GM18868 (cell line): Measurements from ENCODE around the gene STK39.
A peak's percentile ranks its signal among the peaks of the same experiment; 100 is the strongest.

Experiments
- ATAC-seq: cut with Tn5 transposase; IDR thresholded peaks from one replicate; pipeline ENCODE4 v1.9.1; 2021; ENCODE audit warnings: mild to moderate bottlenecking, moderate library complexity; ENCODE audit not compliant: unreplicated experiment

STK39 gene

DNA sequence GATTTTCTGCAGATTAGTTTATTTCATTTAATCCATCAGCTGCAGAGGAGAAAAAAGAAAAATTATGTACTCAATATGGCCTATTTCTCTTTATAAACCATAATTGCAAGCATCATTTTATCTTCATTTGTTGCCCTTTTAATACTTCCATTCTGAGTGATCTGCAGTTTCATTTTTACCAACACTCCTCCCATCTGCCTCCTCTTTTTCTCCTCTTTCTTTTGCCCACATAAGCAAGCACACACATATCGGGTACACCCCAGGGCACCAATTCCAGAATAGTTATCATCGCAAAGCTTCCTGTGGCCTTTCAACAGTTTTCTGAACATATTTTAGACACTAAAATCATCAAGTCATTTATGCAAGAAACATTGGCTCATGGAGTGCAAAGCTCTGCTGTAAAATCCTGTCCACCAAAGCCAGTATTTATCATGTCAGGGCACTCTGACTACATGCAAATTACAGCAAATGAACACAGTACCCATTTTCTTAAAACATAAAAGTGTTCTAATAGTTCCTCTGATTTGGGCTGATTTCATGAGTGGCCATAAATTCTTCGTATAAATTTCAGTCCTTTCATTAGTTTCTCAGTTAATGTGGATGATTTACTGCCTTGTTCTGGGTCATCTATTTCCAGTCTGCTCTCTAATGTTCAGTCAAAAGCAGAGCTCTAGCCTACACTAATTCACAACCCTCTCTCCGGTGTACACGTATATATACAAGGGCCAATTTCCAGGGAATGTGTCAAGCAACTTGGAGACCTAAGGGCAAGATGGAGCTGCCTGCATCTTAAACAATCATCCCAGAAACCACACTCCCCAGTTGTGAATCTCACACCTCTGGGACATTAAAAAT, 281.3 kb downstream of the STK39 start:
- ATAC-seq = no peak

DNA sequence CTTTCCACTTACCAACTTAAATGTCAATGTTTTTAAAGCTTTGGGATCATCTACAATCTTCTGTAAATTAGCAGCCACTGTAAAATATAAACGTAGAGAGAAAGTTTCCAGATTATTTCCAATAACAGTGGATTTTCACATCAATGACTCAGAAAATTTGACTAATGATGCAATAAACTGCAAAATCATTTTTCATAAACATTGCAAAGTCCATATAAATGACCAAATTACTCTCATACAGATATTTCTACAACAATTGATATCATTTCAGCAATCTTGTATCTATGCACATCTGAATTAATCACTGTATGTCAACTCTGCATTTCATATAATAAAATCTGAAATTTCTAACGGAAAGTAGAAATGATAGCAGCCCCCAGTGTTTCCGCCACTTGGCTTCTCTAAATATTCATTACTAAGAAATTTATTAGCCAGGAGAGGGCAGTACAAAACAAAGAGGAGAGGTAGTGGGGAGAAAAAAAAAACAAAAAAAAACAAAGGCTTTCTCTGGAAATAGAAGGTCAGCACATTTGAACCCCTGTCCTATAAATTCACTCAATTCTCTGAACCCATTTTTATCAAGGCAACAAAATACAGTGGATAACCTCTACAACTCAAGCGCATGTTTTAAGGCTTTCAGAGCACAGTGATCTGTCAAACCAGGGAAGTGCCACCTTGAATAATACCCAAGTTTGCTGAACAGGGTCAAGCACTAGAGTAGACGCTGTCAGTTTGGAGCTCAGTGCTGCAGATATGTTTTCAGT, 282.6 kb downstream of the STK39 start:
- ATAC-seq = peak; percentile 32

DNA sequence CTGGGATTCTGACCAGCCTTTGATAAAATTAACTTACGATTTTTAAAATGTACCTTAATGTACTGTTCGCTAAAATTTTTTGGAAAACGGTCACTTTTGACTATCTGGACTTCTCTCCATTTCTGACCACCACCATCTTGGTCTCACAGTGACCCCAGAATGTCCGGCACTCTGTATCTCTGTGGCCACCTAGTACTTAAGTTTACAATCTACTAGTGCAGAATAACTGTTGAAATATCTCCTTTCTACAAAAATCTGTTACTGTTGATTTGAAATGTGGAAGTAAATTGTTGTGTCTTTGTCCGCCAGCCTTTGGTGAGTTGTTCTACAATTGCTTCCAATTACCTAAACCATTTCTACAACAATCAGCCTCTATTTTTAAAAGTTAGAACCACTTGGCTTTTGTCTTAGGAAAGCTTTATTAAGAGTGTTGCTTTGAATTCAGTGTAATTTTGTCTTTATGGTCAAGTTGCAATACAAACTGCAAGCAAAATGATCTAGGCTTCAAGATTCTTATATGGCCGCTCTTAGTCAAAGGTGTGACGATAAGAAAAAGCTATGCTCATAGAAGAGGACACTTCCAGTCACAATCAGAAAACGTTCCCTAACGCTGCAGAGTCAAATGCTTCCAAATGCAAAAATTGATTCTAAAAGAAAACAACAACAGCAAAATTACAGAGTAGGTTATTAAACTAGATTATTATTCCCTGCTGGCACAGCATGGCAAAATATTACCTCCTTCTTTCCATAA, 283.3 kb downstream of the STK39 start:
- ATAC-seq = no peak

DNA sequence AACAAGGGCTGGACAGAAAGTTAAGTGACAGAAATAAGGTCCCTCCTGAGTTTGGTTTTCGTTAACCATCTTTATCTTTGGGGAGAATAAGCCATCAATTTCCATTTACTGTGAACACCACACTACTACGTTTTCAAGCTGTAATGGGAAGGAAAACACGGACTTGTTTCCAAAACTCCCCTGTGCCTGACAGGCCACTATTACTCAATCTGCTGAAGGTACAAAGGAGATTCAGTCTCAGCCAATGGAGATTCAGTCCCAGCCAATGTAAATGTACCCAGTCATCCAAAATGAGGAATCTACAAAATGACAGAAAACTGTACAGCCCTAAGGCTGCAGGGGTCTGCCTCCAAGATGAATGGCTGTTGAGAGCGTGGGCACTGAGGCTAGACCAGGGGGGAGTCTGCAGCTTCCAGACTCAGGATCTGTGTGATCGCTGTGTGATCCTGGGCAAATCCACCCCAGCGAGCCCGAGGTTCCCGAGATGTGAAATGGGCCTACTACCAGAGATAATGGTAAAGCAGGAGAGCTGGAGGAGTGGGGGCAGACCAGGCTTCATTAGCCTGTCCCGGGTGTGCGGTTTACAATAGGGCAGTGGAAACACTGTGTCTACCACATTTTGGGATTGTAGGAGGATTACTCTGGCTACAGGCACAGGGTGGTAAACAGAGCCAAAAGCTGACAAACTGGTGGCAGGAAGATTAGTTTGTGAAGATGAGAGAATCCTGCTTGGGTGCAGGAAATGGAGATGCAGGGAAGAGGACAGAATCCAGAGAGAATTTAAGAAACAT, 284.8 kb downstream of the STK39 start:
- no peak for ATAC-seq

DNA sequence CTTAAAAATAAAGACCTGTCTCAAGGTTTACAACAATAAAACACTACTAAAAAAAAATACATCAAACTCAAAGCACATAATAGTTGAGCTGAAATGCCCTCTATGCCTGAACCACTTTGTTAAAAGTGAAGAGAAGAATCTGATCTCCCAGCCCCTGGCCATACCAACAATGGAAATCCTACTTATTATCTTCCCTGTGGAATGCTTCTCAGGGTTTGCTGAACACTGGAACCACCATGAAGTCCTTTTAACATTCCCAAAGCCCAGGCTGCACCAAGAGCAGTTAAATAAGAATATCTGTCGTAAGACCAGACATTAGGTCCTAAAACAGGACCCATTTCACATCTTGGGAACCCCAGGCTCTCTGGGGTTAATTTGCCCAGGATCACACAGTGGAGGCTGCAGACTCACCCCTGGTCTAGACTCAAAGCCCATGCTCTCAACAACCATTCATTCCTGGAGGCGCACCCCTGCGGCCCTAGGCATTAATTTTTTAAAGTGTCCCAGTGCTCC, 285.8 kb downstream of the STK39 start:
- no peak for ATAC-seq

DNA sequence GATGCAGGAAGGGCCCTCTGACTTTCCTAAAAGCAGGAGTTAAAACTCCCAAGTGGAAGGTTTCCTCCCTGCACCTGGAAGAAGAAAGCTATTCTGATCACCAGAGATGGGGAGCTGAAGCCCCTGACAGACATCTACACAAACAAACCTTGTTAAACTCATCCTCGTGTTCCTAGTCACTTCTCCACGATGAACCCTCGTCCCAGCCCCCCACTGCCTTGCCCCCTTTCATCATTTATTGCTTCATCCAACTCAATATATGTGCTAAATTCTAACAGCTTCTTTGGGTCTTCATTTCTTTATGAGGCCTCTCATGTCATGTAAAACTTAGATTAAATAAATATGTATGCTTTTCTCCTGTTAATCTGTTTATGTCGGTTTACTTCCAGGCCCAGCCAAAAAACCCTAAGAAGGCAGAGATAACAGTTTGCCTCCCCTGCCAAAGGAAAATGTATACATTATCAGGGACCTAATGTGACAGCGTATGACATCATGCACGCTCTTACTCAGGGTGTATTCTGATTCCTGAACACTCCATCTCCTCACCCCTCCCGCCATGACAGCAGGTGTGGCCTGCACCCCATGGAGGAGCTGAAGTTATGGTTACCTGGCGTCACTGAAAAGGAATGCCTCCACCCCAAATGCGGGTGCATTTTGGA, 287.2 kb downstream of the STK39 start:
- ATAC-seq = no peak

DNA sequence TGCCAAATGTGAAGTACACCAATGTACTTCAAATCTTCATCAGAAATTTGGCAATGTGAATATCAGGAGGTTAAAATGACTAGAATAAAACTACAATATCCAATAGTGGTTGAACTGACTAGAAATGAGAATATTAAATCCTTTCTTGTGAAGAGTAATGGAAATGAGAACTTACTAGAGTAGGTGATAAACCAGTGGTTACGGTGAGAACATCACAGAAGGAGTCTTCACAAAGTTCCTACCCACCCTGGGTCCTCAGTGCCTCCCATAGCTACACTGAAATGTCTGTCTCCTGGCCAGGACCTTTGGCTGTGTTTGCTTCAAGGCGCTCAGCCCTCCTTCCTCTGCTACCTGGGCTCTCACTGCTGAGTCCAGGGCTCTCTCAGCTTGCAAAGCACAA, 289.7 kb downstream of the STK39 start:
- no peak for ATAC-seq

DNA sequence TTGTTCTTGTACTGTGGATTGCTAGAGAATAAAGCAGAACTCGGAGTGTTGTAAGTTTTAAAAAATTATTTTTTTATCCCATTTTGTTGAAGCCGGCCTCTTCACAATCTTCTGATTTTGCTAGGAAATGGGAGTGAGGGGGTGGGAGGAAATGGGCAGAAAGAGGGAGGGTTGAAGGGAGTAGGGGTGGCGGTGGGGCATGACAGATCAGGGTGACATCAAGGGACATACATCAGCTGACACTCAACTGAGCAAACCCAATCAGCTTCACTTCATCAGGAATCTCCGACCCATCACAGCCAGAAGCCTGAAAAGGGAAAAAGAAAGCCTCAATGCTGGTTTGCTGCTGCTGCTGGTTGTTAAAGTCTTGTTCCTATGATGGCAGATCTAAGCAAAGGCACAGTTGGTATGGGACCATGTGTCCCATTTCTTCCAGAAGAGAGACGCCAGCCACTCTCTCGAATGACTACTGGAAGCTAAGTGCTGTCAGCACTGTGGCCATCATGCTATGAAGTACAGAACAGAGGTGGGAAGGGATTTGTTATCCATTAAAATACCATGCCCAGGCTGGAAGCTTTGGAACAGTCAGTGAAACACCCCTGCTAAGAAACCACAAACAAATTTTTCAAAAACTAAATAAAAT, 292.0 kb downstream of the STK39 start:
- no peak for ATAC-seq

DNA sequence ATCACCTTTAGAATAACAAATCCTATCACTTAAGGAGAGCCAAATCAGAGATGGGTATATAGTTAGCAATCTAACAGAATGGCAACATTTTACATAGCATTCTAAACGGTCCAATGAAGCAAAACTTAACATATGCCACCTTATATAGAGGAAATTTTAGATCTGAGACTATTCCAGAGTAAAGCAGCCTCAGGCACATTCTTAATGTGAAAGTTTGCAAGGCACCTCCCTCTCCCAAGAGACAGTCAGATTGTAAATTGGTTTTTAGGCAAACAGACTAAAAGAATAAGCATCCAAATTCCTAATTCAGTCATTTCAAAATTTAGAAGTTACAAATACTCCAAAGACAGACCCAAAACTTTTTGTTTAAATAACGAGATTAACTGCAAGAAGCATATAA, 292.9 kb downstream of the STK39 start:
- ATAC-seq = no peak

DNA sequence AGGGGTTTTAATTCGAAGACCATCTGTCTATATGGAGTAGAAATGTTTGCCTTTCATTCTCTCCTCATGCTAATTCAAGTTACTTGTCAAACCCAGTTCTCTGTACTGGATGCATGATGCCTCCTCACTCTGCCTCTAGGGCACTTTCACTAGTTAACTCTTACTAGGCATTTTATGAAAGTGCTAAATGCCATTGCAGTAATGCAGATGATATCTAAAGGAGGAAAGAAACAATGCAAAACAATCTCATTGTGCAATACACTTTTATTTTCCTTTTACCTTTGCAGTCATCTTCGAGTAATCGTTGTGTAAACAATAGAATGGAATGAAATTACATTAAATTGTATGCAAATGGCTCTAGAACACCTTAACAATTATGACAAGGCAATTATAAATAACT, 293.6 kb downstream of the STK39 start:
- no peak for ATAC-seq

DNA sequence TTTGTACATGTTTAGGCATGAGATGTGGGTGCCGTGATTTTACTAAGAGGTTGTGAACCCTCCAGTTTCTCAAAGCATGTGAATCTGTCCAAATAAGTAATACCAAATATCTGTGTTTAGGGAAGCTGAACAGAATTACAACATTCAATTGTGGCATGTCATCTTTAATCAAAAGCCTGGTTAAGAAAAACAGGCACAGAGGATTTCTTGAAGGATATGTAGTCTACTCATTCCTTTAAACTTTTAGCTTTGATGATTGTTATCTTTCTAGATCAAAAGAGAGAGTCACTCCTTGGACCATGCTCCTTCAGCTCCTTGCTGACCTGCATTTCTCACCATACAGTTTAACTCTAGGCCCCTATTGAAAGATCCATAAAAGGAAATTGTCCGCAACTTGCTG, 296.8 kb downstream of the STK39 start:
- no peak for ATAC-seq

DNA sequence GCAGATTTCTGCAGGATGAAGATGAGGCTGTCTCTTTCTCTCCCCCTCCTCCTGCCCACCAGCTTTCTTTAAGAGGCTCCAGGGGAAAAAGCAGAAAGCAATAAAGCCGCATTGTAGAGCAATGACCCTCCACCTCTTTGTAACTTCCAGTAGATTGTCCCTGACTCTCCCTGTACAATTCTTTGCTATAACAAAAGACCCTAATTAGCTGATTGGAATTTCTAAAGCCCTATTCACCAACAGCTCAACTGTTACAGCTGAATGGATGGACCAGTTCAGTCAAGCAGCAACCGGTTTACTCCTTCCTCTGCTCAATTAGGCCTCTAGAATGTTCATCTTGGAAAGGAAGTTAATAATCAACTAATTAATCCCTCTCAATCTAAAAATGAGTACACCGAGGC, 301.0 kb downstream of the STK39 start:
- ATAC-seq = no peak

DNA sequence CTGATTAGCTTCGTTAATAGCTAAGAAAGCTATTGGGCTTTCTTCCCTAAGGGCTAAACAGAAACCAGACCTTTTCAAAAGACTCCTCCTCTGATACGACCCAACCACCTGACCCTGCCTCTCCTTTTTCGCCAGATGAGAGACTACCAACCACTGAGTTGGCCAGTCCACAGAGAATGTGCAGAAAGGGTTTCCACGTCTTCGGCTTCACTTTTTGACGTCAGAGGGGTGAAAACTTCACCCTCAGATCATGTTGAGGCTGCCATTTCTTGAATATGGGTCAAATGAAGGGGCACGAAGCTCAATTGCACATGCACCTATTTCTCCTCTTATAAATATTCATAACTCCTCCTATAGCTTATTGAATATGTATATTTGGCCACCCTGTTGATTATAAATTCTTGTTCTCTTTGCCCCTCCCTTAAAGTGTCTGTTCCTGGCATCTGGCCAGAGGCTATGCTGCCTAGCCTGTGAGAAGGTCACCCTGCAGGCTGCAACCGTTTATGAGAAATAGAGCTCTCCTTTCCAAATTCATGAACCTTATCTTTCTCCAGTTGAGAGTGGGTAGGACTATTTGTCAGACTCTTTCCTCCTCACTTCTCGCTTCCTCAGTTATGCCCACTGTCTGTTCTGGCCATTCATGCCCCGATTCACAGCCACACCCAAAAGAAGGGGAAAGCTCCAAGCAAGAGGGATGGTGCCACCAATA, 301.6 kb downstream of the STK39 start:
- ATAC-seq = no peak

DNA sequence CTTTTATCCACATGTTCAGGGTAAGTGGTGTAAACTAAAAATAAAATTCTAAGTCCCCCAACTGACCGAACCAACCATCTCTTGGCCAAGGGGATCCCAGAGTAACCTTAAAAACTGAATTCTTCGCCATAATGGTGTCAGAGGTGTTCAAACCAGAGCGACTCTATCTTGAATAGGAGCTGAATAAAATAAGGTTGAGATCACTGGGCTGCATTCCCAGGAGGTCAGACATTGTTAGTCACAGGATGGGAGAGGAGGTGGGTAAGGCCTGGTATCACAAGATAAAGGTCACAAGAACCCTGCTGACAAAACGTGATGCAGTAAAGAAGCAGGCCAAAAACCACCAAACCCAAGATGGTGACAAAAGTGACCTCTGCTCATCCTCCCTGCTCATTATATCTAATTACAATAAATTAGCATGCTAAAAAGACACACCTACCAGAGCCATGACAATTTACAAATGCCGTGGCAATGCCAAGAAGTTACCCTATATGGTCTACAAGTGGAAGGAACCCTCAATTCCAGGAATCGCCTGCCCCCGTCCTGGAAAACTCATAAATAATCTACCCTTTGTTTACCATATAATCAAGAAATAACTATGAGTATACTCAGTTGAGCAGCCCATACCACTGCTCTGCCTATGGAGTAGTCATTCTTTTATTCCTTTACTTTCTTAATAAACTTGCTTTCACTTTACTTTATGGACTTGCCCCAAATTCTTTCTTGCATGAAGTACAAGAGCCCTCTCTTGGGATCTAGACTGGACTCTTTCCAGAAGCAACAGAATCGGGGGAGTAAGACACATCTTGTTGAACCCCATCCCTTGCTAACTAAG, 302.4 kb downstream of the STK39 start:
- no peak for ATAC-seq

DNA sequence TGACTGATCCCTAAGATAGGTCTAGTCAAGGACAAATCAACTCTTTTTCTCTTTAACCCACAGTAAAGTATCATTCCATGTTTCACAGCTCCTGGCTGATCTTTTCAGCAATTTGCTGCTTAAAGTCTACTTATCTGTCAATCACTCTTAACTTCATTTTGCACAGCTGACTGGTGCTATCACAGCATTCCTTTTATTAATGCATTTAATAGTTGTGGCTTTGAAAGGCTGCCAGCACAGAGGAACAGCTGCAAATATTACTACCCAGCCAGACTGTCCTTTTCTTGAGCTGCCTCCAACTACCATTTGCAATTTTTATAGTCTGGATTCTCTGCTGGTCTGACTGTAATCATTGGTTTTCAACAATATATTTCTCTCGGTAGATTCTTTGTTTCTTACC, 303.5 kb downstream of the STK39 start:
- no peak for ATAC-seq

DNA sequence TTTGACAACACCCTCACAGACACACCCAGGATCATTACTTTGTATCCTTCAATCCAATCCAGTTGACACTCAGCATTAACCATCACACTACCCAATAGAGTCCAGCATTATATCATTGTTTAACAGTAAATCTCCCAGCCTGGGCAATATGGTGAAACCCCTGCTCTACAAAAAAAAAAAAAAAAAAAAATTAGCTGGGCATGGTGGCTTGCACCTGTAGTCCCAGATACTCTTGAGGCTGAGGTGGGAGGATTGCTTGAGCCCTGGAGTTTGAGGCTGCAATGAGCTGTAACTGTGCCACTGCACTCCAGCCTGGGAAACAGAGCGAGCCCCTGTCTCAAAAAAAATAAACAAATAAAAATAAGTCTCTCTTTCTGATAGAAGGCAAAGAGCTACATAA, 304.0 kb downstream of the STK39 start:
- ATAC-seq = no peak

DNA sequence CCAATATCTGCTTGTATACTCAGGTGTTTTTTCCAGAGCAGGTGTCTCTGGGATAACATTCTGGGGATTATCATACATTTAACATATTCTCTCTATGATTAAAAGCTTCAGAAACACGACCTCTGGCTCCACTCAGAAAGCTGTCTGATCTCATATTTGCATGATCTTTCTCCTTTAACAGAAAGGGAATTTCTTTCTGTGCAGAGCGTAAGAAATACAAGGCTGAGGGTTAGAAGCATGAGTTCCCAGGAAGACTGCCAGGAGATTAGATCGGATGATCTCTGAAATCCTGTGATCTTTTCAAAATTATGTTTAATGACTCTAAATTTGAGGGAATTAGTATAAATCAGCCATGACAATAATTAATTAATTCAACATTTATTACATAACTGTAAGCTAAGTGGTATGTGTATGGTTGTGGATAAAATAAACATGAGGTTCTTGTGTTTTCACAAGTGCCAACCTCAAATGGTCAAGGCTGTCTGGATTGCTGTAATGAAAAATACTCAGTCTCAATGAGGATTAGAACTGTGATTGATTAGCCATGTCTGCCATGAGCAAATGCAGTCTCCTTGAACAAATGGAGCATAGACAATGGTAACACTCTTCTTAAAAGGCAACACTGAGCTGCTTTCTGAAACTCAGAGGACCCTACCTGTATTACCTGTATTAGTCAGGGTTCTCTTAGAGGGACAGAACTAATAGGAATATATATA, 304.9 kb downstream of the STK39 start:
- ATAC-seq = no peak
